T-helper 1 cell (primary cell): Measurements from ENCODE around the gene MLPH.

ENCODE experiments used
- DNase-seq, 5 donors: peaks; one replicate each; pipeline ENCODE4 v3.0.0-alpha.2; 2012 to 2020

MLPH gene

DNA sequence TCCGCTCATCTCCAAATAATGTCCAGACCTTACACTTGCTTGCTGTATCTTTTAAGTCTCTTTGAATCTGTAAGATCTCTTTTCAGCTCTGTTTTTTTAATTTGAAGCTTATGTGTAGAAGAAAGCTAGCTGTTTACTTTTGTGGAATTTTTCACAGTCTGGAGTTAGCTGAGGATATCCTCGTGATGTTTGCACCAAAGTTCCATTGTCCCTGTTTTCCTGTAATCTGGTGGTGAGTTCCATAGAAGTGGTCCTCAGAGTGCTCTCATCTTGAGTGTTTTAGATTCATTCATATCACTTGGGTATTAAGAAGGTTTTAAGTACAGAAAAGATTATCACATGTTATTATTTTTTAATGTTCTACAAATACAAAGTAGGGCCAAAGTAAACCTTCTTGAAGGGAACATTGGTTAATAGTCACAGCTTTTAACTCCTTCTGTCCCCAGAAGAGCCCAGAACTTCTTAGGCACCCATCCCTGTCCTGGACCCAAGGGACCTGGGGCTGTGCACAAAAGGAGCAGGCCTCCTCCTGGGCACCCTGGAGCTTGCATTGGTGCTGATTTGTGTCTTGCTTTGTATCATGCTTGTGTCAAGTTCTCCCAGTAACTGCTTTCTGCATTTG, 15.0 kb downstream of the MLPH start:
- no peak for DNase-seq

GRCh38 chr2:237503201-237503600, 16.1 kb downstream of the MLPH start:
- DNase-seq: no peak

DNA sequence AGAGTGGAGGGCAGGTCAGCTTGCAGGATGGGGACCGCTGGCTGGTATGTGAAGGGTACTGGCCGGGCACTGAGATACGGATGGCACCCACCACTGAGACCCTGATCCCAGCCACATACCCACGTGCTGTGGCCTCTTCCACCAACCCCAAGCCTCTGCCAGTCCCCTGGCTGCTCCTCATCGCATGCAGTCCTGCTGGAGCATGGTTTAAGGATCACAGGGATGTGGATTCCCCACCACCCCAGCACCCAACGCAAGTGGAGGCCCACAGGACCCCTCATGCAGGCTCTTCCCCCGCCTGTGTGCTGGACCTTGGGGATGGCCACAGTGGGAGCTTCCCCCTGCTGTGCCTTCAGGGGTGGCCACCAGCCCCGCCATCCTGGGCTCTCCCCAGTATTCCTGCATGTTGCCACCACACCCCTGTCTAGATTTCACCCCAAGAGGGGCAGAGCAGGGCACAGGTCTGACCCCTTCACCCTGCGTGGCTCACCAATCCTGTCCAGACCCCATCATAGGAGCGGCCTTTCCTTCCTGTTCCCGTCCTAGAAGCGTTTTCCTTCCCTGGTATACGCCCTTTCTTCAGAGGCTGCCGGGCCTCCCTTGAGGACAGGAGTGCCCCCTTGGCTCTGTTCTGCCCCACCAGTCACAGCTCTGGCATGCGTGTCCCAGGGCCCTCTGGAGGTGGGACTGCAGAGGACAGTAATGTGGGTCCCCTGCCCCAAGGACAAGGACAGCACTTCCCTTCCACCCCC, 18.3 kb downstream of the MLPH start:
- DNase-seq: no peak

DNA sequence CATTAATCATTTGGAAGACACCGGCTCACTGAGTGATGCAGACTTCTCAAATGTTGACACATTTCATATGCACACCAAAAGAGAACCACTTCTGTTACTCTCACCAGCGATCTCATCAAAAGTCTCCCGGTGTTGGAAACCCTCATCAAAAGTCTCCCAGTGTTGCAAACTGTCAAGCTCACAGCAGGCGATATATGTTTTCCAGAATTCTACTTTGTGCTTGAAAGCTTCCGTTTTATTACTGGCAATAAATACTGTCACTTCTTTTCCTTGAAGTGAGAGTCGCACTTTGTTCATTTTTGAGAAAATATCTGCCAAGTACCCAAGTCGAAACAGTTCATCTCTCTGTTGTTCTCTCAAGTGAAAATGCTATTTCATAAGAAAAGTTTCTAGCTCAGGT, 20.5 kb downstream of the MLPH start:
- no peak for DNase-seq

DNA sequence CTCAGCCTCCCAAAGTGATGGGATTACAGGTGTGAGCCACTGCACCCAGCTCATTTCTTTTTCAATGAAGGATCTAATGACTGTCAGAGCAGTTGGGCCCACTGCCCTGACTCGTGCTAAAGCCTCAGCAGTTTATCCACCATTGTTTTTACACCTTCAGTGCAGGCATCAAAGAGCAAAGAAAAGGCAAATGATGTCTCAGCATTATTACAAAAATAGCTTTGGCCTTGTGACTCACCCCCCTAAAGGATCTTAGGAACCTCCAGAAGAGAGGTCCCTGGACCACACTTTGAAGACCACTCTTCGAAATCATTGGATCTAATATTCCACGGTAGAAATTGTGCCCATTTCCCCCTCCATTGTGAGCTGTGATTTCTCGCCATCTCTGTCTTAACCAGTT, 21.3 kb downstream of the MLPH start:
- no peak for DNase-seq

GRCh38 chr2:237509151-237509550, 22.1 kb downstream of the MLPH start:
- no peak for DNase-seq

DNA sequence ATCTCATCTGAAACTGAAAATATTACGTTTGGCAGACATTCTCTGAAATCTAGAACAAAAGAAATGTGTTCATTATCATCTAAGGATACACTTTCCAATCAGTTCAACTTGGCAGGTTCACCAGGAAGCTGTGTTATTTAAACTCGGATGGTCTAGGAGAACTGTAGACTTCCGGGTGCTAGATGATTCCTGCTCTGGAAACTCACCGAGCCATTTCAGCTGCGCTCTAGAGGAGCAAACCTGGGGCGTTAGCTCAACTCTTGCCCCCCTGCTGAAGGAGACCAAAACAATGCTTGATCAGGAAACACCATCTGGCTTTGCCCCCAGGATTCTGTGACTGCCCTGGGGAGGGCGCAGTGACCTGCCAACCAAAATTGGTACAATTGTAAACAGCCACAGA, 22.9 kb downstream of the MLPH start:
- no peak for DNase-seq

GRCh38 chr2:237510502-237511217, 23.6 kb downstream of the MLPH start:
- no peak for DNase-seq

DNA sequence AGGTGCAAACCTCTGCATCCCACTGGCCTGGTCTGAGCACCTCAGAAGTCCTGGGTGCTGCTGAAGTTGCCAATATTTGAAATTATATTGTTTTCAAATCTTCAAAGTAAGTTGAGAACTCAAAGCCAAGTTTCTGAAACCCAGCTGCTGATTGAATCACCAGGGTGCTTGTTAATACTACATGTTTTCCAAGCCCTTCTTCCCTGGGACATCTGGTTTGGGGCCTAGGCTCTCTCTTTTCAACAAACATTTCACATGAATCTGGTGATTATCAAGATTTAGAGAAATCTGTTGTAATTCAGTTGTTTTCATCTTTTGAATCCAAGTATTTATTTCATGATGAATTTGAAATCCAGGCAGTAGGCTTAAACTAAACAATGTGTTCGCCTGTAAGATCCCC, 24.4 kb downstream of the MLPH start:
- DNase-seq: no peak

DNA sequence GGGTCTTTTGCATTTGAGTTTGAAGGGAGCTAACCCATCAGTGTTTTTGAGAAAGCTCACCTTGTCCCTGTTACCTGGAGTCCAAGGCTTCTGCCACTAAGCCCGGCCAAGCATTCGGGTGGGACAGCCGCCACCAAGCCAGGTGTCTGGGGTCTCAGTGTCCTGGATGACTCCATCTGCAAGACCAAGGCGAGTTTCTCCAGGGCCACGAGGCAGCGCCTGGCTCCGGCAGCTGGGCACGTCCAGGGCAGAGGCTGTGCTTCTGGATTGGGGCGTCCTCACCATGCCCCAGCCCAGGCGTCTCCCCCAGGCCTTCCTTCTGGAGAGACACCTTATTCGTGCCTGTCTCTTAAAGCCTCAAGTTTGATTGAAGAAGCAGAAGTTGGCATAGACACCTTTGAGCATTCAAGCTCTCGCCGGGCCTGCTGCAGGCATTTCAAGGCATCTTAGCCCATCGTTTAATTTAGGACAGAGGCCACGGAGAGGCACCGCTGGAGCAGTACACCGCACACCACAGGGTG, 24.9 kb downstream of the MLPH start:
- DNase-seq: no peak

GRCh38 chr2:237512774-237513466, 25.9 kb downstream of the MLPH start:
- DNase-seq: peak; percentile 34 to 71 (median 60)

DNA sequence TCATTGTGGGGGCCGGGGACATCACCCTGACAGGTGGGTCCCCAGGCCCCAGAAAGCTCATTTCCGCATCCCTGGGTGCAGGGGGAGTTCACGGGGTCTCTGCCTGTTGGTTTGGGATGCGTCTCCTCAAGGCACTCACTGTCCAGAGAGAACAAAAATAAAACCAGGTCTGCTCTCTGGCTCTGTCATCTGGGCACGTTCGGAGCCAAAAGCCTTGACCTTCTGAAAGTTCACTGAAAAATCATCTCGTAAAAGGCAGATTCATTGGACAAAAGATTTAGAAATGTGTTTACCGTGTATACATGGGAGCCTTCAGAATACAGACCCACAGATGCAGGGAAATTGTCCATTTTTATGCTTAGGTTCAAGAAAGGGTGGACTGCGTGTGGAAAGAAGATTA, 26.6 kb downstream of the MLPH start:
- no peak for DNase-seq

GRCh38 chr2:237514474-237515130, 27.6 kb downstream of the MLPH start:
- no peak for DNase-seq

DNA sequence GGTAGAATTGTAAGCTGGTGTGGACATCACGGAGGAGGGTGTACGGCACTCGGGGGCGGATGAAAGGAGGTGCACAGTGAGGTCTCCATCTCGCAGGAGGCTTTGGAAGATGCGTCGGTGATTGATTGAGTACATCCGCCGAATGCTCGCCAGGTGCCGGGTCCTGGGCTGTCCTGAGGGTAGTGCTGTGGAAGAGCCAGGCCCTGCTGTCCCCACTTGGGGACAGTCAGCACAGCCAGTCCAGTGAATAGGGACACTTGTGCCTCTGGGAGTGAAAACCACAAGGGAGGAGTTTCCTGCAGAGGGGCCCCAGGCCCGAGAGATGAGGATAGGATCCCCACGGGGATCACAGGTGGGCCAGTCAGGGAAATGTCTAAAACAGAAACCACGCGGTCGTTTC, 28.1 kb downstream of the MLPH start:
- DNase-seq: no peak

- no peak for DNase-seq
Measured at GRCh38 chr2:237515621-237516275, 28.7 kb downstream of the MLPH start.

DNA sequence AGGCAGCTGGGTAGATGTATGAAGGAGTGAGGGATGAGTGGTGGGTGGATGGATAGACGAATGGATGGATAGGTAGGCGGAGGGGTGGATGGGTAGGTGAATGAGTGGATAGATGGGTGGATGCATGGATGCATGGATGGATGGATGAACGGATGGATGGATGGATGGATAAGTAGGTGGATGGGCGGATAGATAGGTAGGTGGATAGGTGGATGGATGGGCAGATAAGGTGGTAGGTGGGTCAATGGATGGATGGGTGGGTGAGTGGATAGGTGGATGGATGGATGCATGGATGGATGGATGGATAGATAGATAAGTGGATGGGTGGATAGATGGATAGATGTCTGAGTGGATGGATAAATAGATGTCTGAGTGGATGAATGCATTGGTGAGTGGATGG, 30.1 kb downstream of the MLPH start:
- DNase-seq: no peak

GRCh38 chr2:237517990-237518389, 30.9 kb downstream of the MLPH start:
- DNase-seq: no peak

DNA sequence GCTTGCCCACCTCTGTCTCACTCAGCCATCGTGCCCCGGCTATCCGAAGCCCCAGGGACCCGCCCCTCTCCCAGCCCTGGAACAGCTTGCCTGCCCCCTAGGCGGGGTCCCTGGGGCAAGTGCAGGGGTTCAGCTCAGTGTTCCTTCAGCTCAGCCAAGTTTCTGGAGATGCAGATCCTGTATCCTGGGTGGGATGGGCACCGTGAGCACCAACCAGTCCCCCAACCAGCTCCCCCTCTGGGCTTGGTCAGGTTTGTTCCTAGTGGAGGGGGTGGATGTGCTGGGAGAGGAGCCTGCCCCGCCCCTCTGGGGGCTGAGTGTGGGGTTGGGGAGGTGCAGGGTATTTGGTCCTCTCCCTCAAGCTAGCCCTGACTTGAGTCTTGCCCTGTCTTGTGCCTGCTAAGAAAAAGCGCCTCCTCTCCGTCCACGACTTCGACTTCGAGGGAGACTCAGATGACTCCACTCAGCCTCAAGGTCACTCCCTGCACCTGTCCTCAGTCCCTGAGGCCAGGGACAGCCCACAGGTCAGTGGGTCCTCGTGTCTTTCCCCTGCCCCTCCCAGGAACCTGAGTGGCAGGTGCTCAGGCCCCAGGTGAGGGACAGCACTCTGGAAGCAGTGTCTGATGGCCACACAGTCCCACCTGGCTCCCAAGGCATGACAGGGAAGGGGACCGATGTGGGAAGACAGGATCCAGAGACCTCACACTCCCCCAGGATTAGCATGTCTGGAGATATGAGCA, 32.6 kb downstream of the MLPH start:
- DNase-seq: no peak

GRCh38 chr2:237520290-237520689, 33.2 kb downstream of the MLPH start:
- no peak for DNase-seq

DNA sequence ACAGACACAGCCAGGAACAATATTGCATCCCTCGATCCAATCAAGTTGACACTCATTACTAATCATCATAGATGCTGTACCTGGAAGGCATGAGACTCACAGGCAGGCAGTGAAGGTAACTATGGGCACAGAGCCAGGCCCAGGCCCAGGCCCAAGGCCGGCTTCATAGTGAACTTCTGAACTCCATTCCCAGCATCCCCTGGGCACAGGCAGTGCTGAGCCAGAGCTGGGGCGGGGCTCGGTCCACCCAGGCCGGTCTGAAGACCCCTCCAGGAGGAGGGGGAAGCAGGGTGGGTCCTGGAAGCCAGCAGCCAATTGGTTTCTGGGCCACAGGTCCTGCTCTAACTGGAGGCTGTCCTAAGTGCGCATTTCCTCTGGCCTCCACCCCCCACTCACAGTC, 37.6 kb downstream of the MLPH start:
- no peak for DNase-seq

DNA sequence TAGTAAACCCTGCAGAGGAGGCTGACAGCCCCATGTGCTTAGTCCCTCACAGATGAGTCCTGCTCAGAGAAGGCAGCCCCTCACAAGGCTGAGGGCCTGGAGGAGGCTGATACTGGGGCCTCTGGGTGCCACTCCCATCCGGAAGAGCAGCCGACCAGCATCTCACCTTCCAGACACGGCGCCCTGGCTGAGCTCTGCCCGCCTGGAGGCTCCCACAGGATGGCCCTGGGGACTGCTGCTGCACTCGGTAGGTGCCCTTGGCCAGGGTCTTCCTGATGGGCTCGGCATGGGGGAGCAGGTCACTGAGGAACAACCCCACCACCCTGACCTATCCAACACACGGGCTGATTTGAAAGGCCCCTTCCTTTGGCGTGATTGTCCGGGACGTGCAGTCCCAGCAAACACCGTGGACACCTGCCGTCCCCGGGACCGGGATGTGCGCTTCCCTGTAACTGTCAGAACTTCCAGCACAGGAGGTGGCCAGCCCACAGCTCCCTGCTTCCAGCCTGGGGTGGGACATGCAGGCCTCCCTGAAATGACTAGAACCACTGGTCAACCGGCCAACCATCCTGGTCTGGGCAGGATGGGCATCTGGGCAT, 38.6 kb downstream of the MLPH start:
- DNase-seq: no peak
